HCT116 (cell line): Measurements from ENCODE around the gene PTPN2. TPM values are rescaled to one million over a fixed set of nuclear protein-coding genes. Genes with fewer than 3 reads are reported as not detected.

Experiments used
- ATAC-seq: fragments of 200-7000 bp; cut with Tn5 transposase; 2 replicates; pipeline ENCODE4 v1.9.1; 2020; ENCODE audit warnings: mild to moderate bottlenecking, moderate library complexity
- BruUV-seq: library from RNA; stranded (reverse); fragments of 400-500 nt; replicated peaks from 2 replicates; lab custom pipeline; 2021; lab: Mats Ljungman, UMichigan
- CTCF ChIA-PET: fragments of 300-600 bp; sonication (Branson Sonifier 250); formaldehyde crosslinking; loops from one replicate; lab custom pipeline; 2021; ENCODE audit warnings: antibody characterized with exemption; lab: Charles Lee
- POLR2A ChIA-PET: fragments of 300-600, 350-600 bp; sonication (Branson Sonifier 250); formaldehyde crosslinking; loops from one replicate; lab custom pipeline; 2021; ENCODE audit warnings: antibody characterized with exemption; lab: Charles Lee
- RAD21 ChIA-PET, 2 experiments: fragments of 300-600 bp; sonication (Branson Sonifier 250); formaldehyde crosslinking; loops; one replicate each; lab custom pipeline; 2023; ENCODE audit warnings: low total read pairs in 2 of 2; ENCODE audit not compliant: uncharacterized antibody in 2 of 2, unreplicated experiment in 2 of 2, low non-redundant PET in 1 of 2; lab: Charles Lee
- DNase-seq: peaks from one replicate; pipeline ENCODE4 v3.0.0-alpha.2; 2010; ENCODE audit warnings: low read depth, low spot score
- H2AFZ ChIP-seq: fragments of 200-600 bp; shearing (Covaris generic), sonication (generic); 2 replicates; pipeline ENCODE4 v1.6.1; 2017; ENCODE audit warnings: low read depth, mixed run types, mixed read lengths, antibody characterized with exemption, low read length; ENCODE audit not compliant: poor library complexity, severe bottlenecking
- H3K27ac ChIP-seq: 2 replicates; pipeline ENCODE4 v1.5.1; 2012; ENCODE audit warnings: low read depth, low read length
- H3K27me3 ChIP-seq: fragments of 200-600 bp; sonication (generic); 2 replicates; pipeline ENCODE4 v1.6.1; 2016; ENCODE audit warnings: mixed run types, low read length, mixed read lengths; ENCODE audit not compliant: insufficient read depth
- H3K36me3 ChIP-seq, 2 experiments: fragments of 200-500 bp in 1 of 2; fragments of 200-600 bp in 1 of 2; sonication (Bioruptor generic) in 1 of 2; sonication (generic) in 1 of 2; 2 replicates each; pipeline versions ENCODE4 v1.5.1 to v1.6.1; 2014 to 2016; ENCODE audit warnings: low read length in 2 of 2, inconsistent platforms in 1 of 2, mixed read lengths in 1 of 2, mixed run types in 1 of 2; ENCODE audit not compliant: insufficient read depth in 2 of 2, control insufficient read depth in 1 of 2
- H3K4me1 ChIP-seq, 2 experiments: fragments of 200-600 bp in 1 of 2; sonication (generic) in 1 of 2; 2 replicates each; pipeline versions ENCODE4 v1.5.1 to v1.6.1; 2012 to 2017; ENCODE audit warnings: low read length in 2 of 2, inconsistent platforms in 1 of 2, mild to moderate bottlenecking in 1 of 2, mixed read lengths in 1 of 2, mixed run types in 1 of 2, moderate library complexity in 1 of 2; ENCODE audit not compliant: insufficient read depth in 2 of 2, control insufficient read depth in 1 of 2
- H3K4me2 ChIP-seq: fragments of 200-600 bp; sonication (generic); 2 replicates; pipeline ENCODE4 v1.6.1; 2017; ENCODE audit warnings: mixed run types, low read length, mixed read lengths
- H3K4me3 ChIP-seq, 2 experiments: fragments of 200-600 bp in 1 of 2; sonication (generic) in 1 of 2; replicated peaks in 1 of 2; 2 replicates each; pipeline ENCODE4 v1.5.1; 2011 to 2016; ENCODE audit warnings: low read length in 2 of 2, control low read depth in 1 of 2, low read depth in 1 of 2, mild to moderate bottlenecking in 1 of 2, mixed read lengths in 1 of 2, mixed run types in 1 of 2
- H3K79me2 ChIP-seq: fragments of 200-600 bp; sonication (generic); 2 replicates; pipeline ENCODE4 v1.6.1; 2017; ENCODE audit warnings: mild to moderate bottlenecking, mixed run types, low read length, moderate library complexity, mixed read lengths; ENCODE audit not compliant: insufficient read depth
- H3K9ac ChIP-seq: fragments of 200-600 bp; sonication (generic); 2 replicates; pipeline ENCODE4 v1.6.1; 2016; ENCODE audit warnings: low read length, mixed read lengths
- H3K9me2 ChIP-seq: fragments of 200-600 bp; sonication (generic), shearing (Covaris generic); 2 replicates; pipeline ENCODE4 v1.6.1; 2017; ENCODE audit warnings: mixed run types, mild to moderate bottlenecking, moderate library complexity; ENCODE audit not compliant: insufficient read depth
- H3K9me3 ChIP-seq, 2 experiments: fragments of 200-500 bp in 1 of 2; fragments of 200-600 bp in 1 of 2; sonication (Bioruptor generic) in 1 of 2; sonication (generic) in 1 of 2; 2 replicates each; pipeline ENCODE4 v1.6.1; 2014 to 2017; ENCODE audit warnings: low read length in 2 of 2, mixed read lengths in 2 of 2, inconsistent platforms in 1 of 2, low read depth in 1 of 2, mild to moderate bottlenecking in 1 of 2, mixed run types in 1 of 2, moderate library complexity in 1 of 2; ENCODE audit not compliant: control insufficient read depth in 1 of 2, insufficient read depth in 1 of 2
- H4K20me1 ChIP-seq: fragments of 200-600 bp; sonication (generic), shearing (Covaris generic); 2 replicates; pipeline ENCODE4 v1.6.1; 2017; ENCODE audit warnings: mixed run types, mild to moderate bottlenecking, moderate library complexity; ENCODE audit not compliant: insufficient read depth
- CBX3 ChIP-seq: IDR thresholded peaks from 2 replicates; pipeline ENCODE4 v1.6.1; 2012; ENCODE audit warnings: low read depth
- CTCF ChIP-seq, 3 experiments: fragments of 200-600 bp in 1 of 3; sonication (generic) in 1 of 3; IDR thresholded peaks in 2 of 3; conservative IDR thresholded peaks in 1 of 3; 2 replicates each; pipeline ENCODE4 v1.5.1; 2012 to 2017; ENCODE audit warnings: low read depth in 2 of 3, low read length in 2 of 3, antibody characterized with exemption in 1 of 3, borderline replicate concordance in 1 of 3, control low read depth in 1 of 3, mild to moderate bottlenecking in 1 of 3, mixed read lengths in 1 of 3, mixed run types in 1 of 3, moderate library complexity in 1 of 3; ENCODE audit not compliant: insufficient read depth in 1 of 3
- EGR1 ChIP-seq: IDR thresholded peaks from 2 replicates; pipeline ENCODE4 v1.6.1; 2012; ENCODE audit warnings: low read depth
- EZH2 ChIP-seq: fragments of 200-600 bp; sonication (generic); IDR thresholded peaks from 2 replicates; pipeline ENCODE4 v1.6.1; 2017; ENCODE audit warnings: antibody characterized with exemption, mixed run types
- POLR2A ChIP-seq: IDR thresholded peaks from 2 replicates; pipeline ENCODE4 v1.7.0; 2011; ENCODE audit warnings: borderline replicate concordance; ENCODE audit not compliant: insufficient read depth, insufficient read length; ENCODE audit errors: extremely low read depth
- POLR2AphosphoS5 ChIP-seq: IDR thresholded peaks from 2 replicates; pipeline ENCODE4 v1.6.1; 2011; ENCODE audit warnings: mild to moderate bottlenecking, low read depth, low read length, moderate library complexity
- RAD21 ChIP-seq: IDR thresholded peaks from 2 replicates; pipeline ENCODE4 v1.6.1; 2012; ENCODE audit warnings: low read depth, mild to moderate bottlenecking
- SIN3A ChIP-seq: IDR thresholded peaks from 2 replicates; pipeline ENCODE4 v1.6.1; 2012; ENCODE audit warnings: low read depth
- SP1 ChIP-seq: IDR thresholded peaks from 2 replicates; pipeline ENCODE4 v1.6.1; 2012; ENCODE audit warnings: low read depth
- SRF ChIP-seq: IDR thresholded peaks from 2 replicates; pipeline ENCODE4 v1.6.1; 2012; ENCODE audit warnings: low read depth
- TCF7L2 ChIP-seq: IDR thresholded peaks from 2 replicates; pipeline ENCODE4 v1.7.0; 2011; ENCODE audit warnings: borderline replicate concordance, inconsistent platforms; ENCODE audit not compliant: insufficient read depth, insufficient read length; ENCODE audit errors: extremely low read depth
- ZBTB33 ChIP-seq: IDR thresholded peaks from 2 replicates; pipeline ENCODE4 v1.6.1; 2011; ENCODE audit warnings: mild to moderate bottlenecking, low read length, moderate library complexity; ENCODE audit not compliant: insufficient replicate concordance; ENCODE audit errors: extremely low read depth
- intact Hi-C: fragments of 100-400 bp; cut with micrococcal nuclease; formaldehyde crosslinking; loops from 2 replicates; pipeline ENCODE4 v1.10.0; 2022
- total RNA-seq: library from RNA; stranded (reverse); gene quantifications from one replicate; pipeline ENCODE4 v1.2.1, GENCODE V29; 2021; ENCODE audit not compliant: unreplicated experiment

Gene PTPN2
- total RNA-seq, 1 experiment from 2014 or later: 50.3 TPM

GRCh38 chr18:12884406-12885323 lies 628 bp upstream of the PTPN2 start:
- TSS peak; percentile 78 for BruUV-seq
- Histone ChIP-seq H2AFZ (no peak overlapping the region), H3K36me3 (no peaks in the 10 kb centered on the region), H3K9me2 (no peaks in the 10 kb centered on the region), H3K27me3 (no peaks in the 10 kb centered on the region), H4K20me1 (no peaks in the 10 kb centered on the region; the same call in 1 of the 2 replicates), H3K27ac (peak overlapping the region; percentile 96; the same call in 1 of the 2 replicates), H3K4me2 (peak overlapping the region; percentile 97), H3K79me2 (peaks cover 39% of the 10 kb centered on the region), H3K9me3 (no peaks in the 10 kb centered on the region), H3K4me3 (peak overlapping the region; percentile 58 to 87), H3K4me1 (peaks cover 3 to 13% of the 10 kb centered on the region in 2 experiments), H3K9ac (peak overlapping the region; percentile 68)
- CTCF ChIA-PET: interaction anchor here (1.0 kb wide), 1 partner anchor 10 kb away, joined by 3 read pairs; no protein-coding TSS in a partner anchor
- POLR2A ChIA-PET: interaction anchor here (1.3 to 1.5 kb wide), 3 partner anchors 16 to 107 kb away, joined by 4 read pairs; partner anchors contain the start of gene CEP192
- ATAC-seq (no peak), DNase-seq (no peak)
- no peak for TF ChIP-seq SIN3A
- no peak for TF ChIP-seq POLR2AphosphoS5
- TF ChIP-seq ZBTB33: no peak
- TF ChIP-seq RAD21: no peak
- no peak for TF ChIP-seq SRF
- TF ChIP-seq EGR1: no peak
- no peak for TF ChIP-seq POLR2A
- TF ChIP-seq CBX3: no peak
- TF ChIP-seq EZH2: no peak
- no peak for TF ChIP-seq SP1
- no peak for TF ChIP-seq TCF7L2
- TF ChIP-seq CTCF (IDR thresholded peaks at IDR 0.05 in 2 of 3, conservative IDR thresholded peaks at IDR 0.05 in 1 of 3; ENCODE audit: borderline replicate concordance in 1 of 3, insufficient read depth in 1 of 3, low read depth in 2 of 3, low read length in 2 of 3): no peak
- RAD21 ChIA-PET: no interaction called here
- intact Hi-C loops: no loop called here
